NCI-H69 (cell line): ENCODE data around the gene PDE6D.
"Not testable (repeated sequence)": the region's sequence is repeated elsewhere in the genome, so short reads cannot be mapped to it uniquely, and the experiment has no call there.

Experiments used
- DNase-seq: peaks from one replicate; lab custom pipeline; 2025; lab: John Stamatoyannopoulos, UW

PDE6D gene

GRCh38 chr2:231718799-231719198, 62.3 kb downstream of the PDE6D start:
- DNase-seq = no peak

GRCh38 chr2:231717281-231718171, 63.6 kb downstream of the PDE6D start:
- no peak for DNase-seq

GRCh38 chr2:231716666-231717280, 64.3 kb downstream of the PDE6D start:
- DNase-seq = no peak

- DNase-seq = no peak
Measured at GRCh38 chr2:231715988-231716616, 65.0 kb downstream of the PDE6D start.

GRCh38 chr2:231715499-231715837, 65.6 kb downstream of the PDE6D start:
- no peak for DNase-seq

- peak; percentile 79 for DNase-seq
Measured at GRCh38 chr2:231714639-231715498, 66.2 kb downstream of the PDE6D start.

- DNase-seq = peak; percentile 79
Measured at GRCh38 chr2:231713730-231714638, 67.1 kb downstream of the PDE6D start.

GRCh38 chr2:231713406-231713729, 67.7 kb downstream of the PDE6D start:
- DNase-seq = not testable (repeated sequence)

- DNase-seq = not testable (repeated sequence)
Measured at GRCh38 chr2:231712451-231713021, 68.5 kb downstream of the PDE6D start.

- DNase-seq = no peak
Measured at GRCh38 chr2:231711677-231712450, 69.2 kb downstream of the PDE6D start.

- DNase-seq = peak; percentile 54
Measured at GRCh38 chr2:231710799-231711676, 70.0 kb downstream of the PDE6D start.

GRCh38 chr2:231709981-231710798, 70.9 kb downstream of the PDE6D start:
- peak; percentile 83 for DNase-seq

- DNase-seq = peak; percentile 73
Measured at GRCh38 chr2:231709636-231709980, 71.5 kb downstream of the PDE6D start.

GRCh38 chr2:231708773-231709635, 72.1 kb downstream of the PDE6D start:
- peak; percentile 73 for DNase-seq

- DNase-seq = peak; percentile 98
Measured at GRCh38 chr2:231707927-231708772, 72.9 kb downstream of the PDE6D start, which contains the start of gene PTMA. PTMA (plus strand) TSS chr2:231708525; CDS start chr2:231708707, 182 bp downstream.

- DNase-seq = peak; percentile 75
Measured at GRCh38 chr2:231707625-231707926, 73.5 kb downstream of the PDE6D start.
